ENCODE results near the gene MAP2K3.

The MAP2K3 gene

GRCh38 chr17:21362331-21362931 is 77.9 kb downstream of the MAP2K3 start:
- no peaks in the 10 kb centered on the region for H3K9me3 Mint-ChIP-seq
- H3K27me3 Mint-ChIP-seq, result no peaks in the 10 kb centered on the region

GRCh38 chr17:21363776-21364642 is 79.5 kb downstream of the MAP2K3 start:
- no peak overlapping the region for H3K4me3 Mint-ChIP-seq

More at GRCh38 chr17:21362331-21362931, 77.9 kb downstream of the MAP2K3 start:
- H3K4me1 Mint-ChIP-seq (ENCODE audit: low read depth), result no peaks in the 10 kb centered on the region
- no peak overlapping the region for H3K27ac Mint-ChIP-seq
- no peaks in the 10 kb centered on the region for H3K36me3 Mint-ChIP-seq (ENCODE audit: low read depth)
- no peak overlapping the region for H3K4me3 Mint-ChIP-seq

More at GRCh38 chr17:21363776-21364642, 79.5 kb downstream of the MAP2K3 start:
- H3K9me3 Mint-ChIP-seq, result no peaks in the 10 kb centered on the region
- H3K36me3 Mint-ChIP-seq (ENCODE audit: low read depth), result no peaks in the 10 kb centered on the region
- no peaks in the 10 kb centered on the region for H3K27me3 Mint-ChIP-seq
- peak overlapping the region; percentile 65 for H3K27ac Mint-ChIP-seq
- peaks cover 4% of the 10 kb centered on the region for H3K4me1 Mint-ChIP-seq (ENCODE audit: low read depth)

Measured in stimulated activated naive CD8-positive, alpha-beta T cell treated with anti-CD3 and anti-CD28 coated beads, Interleukin-15, Interleukin-2, amounts not matched to agents 100 ng/mL and 50 ng/mL, for 24 hours (primary cell).